ENCODE data around the gene HYI.
"Not testable (repeated sequence)": the region's sequence is repeated elsewhere in the genome, so short reads cannot be mapped to it uniquely, and the experiment has no call there.

Gene HYI

GRCh38 chr1:43426221-43426620, 27.5 kb downstream of the HYI start:
- DNase-seq: no peak

- no peak for DNase-seq
Measured at GRCh38 chr1:43425045-43425444, 28.7 kb downstream of the HYI start.

GRCh38 chr1:43423672-43424550, 29.8 kb downstream of the HYI start:
- DNase-seq: no peak

GRCh38 chr1:43422995-43423671, 30.6 kb downstream of the HYI start:
- no peak for DNase-seq

- no peak for DNase-seq
Measured at GRCh38 chr1:43421976-43422750, 31.6 kb downstream of the HYI start.

- no peak for DNase-seq
Measured at GRCh38 chr1:43421396-43421795, 32.3 kb downstream of the HYI start.

- DNase-seq: no peak
Measured at GRCh38 chr1:43420874-43421273, 32.9 kb downstream of the HYI start.

- no peak for DNase-seq
Measured at GRCh38 chr1:43419627-43420425, 33.9 kb downstream of the HYI start.

- no peak for DNase-seq
Measured at GRCh38 chr1:43418858-43419257, 34.9 kb downstream of the HYI start.

GRCh38 chr1:43415901-43416300, 37.8 kb downstream of the HYI start:
- no peak for DNase-seq

- DNase-seq: peak; percentile 74
Measured at GRCh38 chr1:43414634-43415223, 39.0 kb downstream of the HYI start.

GRCh38 chr1:43413426-43413825, 40.3 kb downstream of the HYI start:
- DNase-seq: not testable (repeated sequence)

GRCh38 chr1:43410571-43410970, 43.2 kb downstream of the HYI start:
- no peak for DNase-seq

GRCh38 chr1:43405876-43406234, 47.9 kb downstream of the HYI start:
- DNase-seq: no peak

- no peak for DNase-seq
Measured at GRCh38 chr1:43405219-43405875, 48.4 kb downstream of the HYI start.

- DNase-seq: no peak
Measured at GRCh38 chr1:43404353-43404752, 49.4 kb downstream of the HYI start.

- no peak for DNase-seq
Measured at GRCh38 chr1:43402089-43402865, 51.5 kb downstream of the HYI start.

Measured in NCI-H1694 (cell line).